Cardiac muscle cell (in vitro differentiated cells and primary cell): ENCODE data around the gene TOX4. TPM values are rescaled to one million over a fixed set of nuclear protein-coding genes. Genes with fewer than 3 reads are reported as not detected.

Experiments used
- DNase-seq, 2 donors: peaks; one replicate each; pipeline versions ENCODE4 v3.0.0 to v3.0.0-alpha.2; 2010 to 2017; ENCODE audit warnings: low read depth in 1 of 2, low spot score in 1 of 2
- H3K27ac ChIP-seq: fragments of 200-600 bp; sonication (generic); 2 replicates; pipeline ENCODE4 v1.5.1; 2016
- H3K27me3 ChIP-seq: fragments of 200-600 bp; sonication (generic); 2 replicates; pipeline ENCODE4 v1.6.0; 2016; ENCODE audit warnings: control low read depth
- H3K36me3 ChIP-seq: fragments of 200-600 bp; sonication (generic); 2 replicates; pipeline ENCODE4 v1.5.1; 2016; ENCODE audit warnings: control low read depth
- H3K4me1 ChIP-seq: fragments of 200-600 bp; sonication (generic); 2 replicates; pipeline ENCODE4 v1.8.1; 2017; ENCODE audit warnings: low read depth, mild to moderate bottlenecking, mixed run types
- H3K4me3 ChIP-seq: fragments of 200-600 bp; sonication (generic); 2 replicates; pipeline ENCODE4 v1.5.1; 2016; ENCODE audit warnings: mild to moderate bottlenecking
- H3K9me3 ChIP-seq: fragments of 200-600 bp; sonication (generic); 2 replicates; pipeline ENCODE4 v1.5.1; 2017; ENCODE audit warnings: low read depth, mild to moderate bottlenecking, control low read depth
- CTCF ChIP-seq: IDR thresholded peaks from 2 replicates; pipeline ENCODE4 v1.5.1; 2012; ENCODE audit warnings: low read depth, mild to moderate bottlenecking, low read length
- polyA plus RNA-seq: library from polyadenylated mRNA; unstranded; fragments of >200 nt; fragmentation: Nextera tagmentation; extraction: Ambion mirVana; gene quantifications from 2 replicates; pipeline ENCODE4 v1.2.1, GENCODE V29; 2016
- total RNA-seq: library from RNA; depleted of rRNA; stranded (reverse); fragments of >200 nt; gene quantifications from 2 replicates; pipeline ENCODE4 v1.2.3, GENCODE V29; 2016

Gene TOX4
- total and polyA plus RNA-seq, 2 experiments from 2014 or later, result 34.3 to 42.3 TPM

- Histone ChIP-seq H3K4me3 (no peak overlapping the region), H3K27me3 (no peaks in the 10 kb centered on the region), H3K9me3 (no peaks in the 10 kb centered on the region), H3K4me1 (peaks cover 12% of the 10 kb centered on the region), H3K27ac (no peak overlapping the region), H3K36me3 (no peaks in the 10 kb centered on the region)
- no peak for TF ChIP-seq CTCF
- DNase-seq, result no peak
These were observed 43.8 kb downstream of the TOX4 start for GRCh38 chr14:21520767-21521166.

GRCh38 chr14:21521501-21521900 is 44.5 kb downstream of the TOX4 start:
- no peaks in the 10 kb centered on the region for H3K36me3 ChIP-seq
- H3K27ac ChIP-seq, result no peak overlapping the region
- H3K9me3 ChIP-seq, result no peaks in the 10 kb centered on the region
- H3K27me3 ChIP-seq, result no peaks in the 10 kb centered on the region
- peak in 1 of 2 donors; percentile 82 for DNase-seq
- no peak for TF ChIP-seq CTCF
- H3K4me1 ChIP-seq, result peaks cover 12% of the 10 kb centered on the region
- no peak overlapping the region for H3K4me3 ChIP-seq

GRCh38 chr14:21523203-21523602 is 46.2 kb downstream of the TOX4 start:
- Histone ChIP-seq H3K36me3 (no peaks in the 10 kb centered on the region), H3K27ac (no peak overlapping the region), H3K4me3 (no peak overlapping the region), H3K27me3 (no peaks in the 10 kb centered on the region), H3K4me1 (peaks cover 16% of the 10 kb centered on the region), H3K9me3 (no peaks in the 10 kb centered on the region)
- TF ChIP-seq CTCF, result no peak
- DNase-seq, result no peak

GRCh38 chr14:21524575-21525490 is 47.8 kb downstream of the TOX4 start:
- H3K4me1 ChIP-seq, result peaks cover 4% of the 10 kb centered on the region
- H3K9me3 ChIP-seq, result no peaks in the 10 kb centered on the region
- peak overlapping the region; percentile 87 for H3K4me3 ChIP-seq
- no peaks in the 10 kb centered on the region for H3K36me3 ChIP-seq
- H3K27ac ChIP-seq, result no peak overlapping the region
- DNase-seq, result no peak
- no peak for TF ChIP-seq CTCF
- no peaks in the 10 kb centered on the region for H3K27me3 ChIP-seq

GRCh38 chr14:21525571-21525961 is 48.6 kb downstream of the TOX4 start:
- no peaks in the 10 kb centered on the region for H3K36me3 ChIP-seq

More at GRCh38 chr14:21525571-21525961, 48.6 kb downstream of the TOX4 start:
- peak; percentile 34 to 36 for DNase-seq
- peak overlapping the region; percentile 87 for H3K4me3 ChIP-seq
- H3K9me3 ChIP-seq, result no peaks in the 10 kb centered on the region
- no peak for TF ChIP-seq CTCF
- H3K27ac ChIP-seq, result peak overlapping the region; percentile 61
- H3K27me3 ChIP-seq, result no peaks in the 10 kb centered on the region
- H3K4me1 ChIP-seq, result peaks cover 4% of the 10 kb centered on the region
